AG09309 (cell line): ENCODE measurements around the gene GATA5.

Experiments
- DNase-seq: peaks from one replicate; pipeline ENCODE4 v3.0.0-alpha.2; 2010; ENCODE audit warnings: low read depth
- H3K4me3 ChIP-seq: 2 replicates; pipeline ENCODE4 v1.5.1; 2011; ENCODE audit warnings: mild to moderate bottlenecking, low read depth, low read length, moderate library complexity; ENCODE audit not compliant: control insufficient read depth
- CTCF ChIP-seq: IDR thresholded peaks from 2 replicates; pipeline ENCODE4 v1.5.1; 2011; ENCODE audit warnings: mild to moderate bottlenecking, low read depth, low read length, inconsistent platforms; ENCODE audit not compliant: insufficient read depth, control insufficient read depth; ENCODE audit errors: missing control alignments

The GATA5 gene

GRCh38 chr20:62500237-62500864 is 24.6 kb upstream of the GATA5 start:
- TF ChIP-seq CTCF: peak; percentile 90
- no peak overlapping the region for H3K4me3 ChIP-seq
- DNase-seq: no peak

- no peak for DNase-seq
- no peak overlapping the region for H3K4me3 ChIP-seq
- no peak for TF ChIP-seq CTCF
These were observed 24.0 kb upstream of the GATA5 start for GRCh38 chr20:62499758-62500236.

GRCh38 chr20:62498874-62499273 is 23.1 kb upstream of the GATA5 start:
- TF ChIP-seq CTCF: no peak
- DNase-seq: no peak
- H3K4me3 ChIP-seq: no peak overlapping the region

GRCh38 chr20:62496568-62497218 is 20.9 kb upstream of the GATA5 start:
- no peak for DNase-seq
- no peak overlapping the region for H3K4me3 ChIP-seq
- TF ChIP-seq CTCF: peak; percentile 52

GRCh38 chr20:62495749-62496567 is 20.2 kb upstream of the GATA5 start:
- no peak overlapping the region for H3K4me3 ChIP-seq
- no peak for DNase-seq
- no peak for TF ChIP-seq CTCF

- no peak for DNase-seq
- no peak overlapping the region for H3K4me3 ChIP-seq
- TF ChIP-seq CTCF: no peak
These were observed 19.4 kb upstream of the GATA5 start for GRCh38 chr20:62494980-62495748.
